ENCODE results near the gene RNF13.

DNA sequence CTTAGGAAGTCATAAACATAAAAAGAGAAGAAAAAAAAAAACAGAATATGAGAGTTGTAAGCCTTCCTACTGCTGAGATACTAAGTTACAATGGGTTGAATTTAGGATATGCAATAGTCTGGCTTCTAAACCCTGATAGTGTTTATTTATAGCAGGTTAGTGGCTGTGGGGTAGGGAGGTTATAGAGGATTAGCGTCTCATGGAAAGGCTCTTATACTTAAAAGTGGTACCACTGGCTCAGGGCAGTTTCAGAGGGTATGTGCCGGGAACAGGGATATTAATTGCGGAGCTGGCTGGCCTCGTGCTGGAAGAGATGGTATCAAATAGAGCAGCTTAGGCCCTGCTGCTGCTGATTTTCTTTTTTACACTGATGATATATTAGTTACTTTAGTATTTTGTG is 96.9 kb downstream of the RNF13 start:
- TF ChIP-seq, protein P1, sequence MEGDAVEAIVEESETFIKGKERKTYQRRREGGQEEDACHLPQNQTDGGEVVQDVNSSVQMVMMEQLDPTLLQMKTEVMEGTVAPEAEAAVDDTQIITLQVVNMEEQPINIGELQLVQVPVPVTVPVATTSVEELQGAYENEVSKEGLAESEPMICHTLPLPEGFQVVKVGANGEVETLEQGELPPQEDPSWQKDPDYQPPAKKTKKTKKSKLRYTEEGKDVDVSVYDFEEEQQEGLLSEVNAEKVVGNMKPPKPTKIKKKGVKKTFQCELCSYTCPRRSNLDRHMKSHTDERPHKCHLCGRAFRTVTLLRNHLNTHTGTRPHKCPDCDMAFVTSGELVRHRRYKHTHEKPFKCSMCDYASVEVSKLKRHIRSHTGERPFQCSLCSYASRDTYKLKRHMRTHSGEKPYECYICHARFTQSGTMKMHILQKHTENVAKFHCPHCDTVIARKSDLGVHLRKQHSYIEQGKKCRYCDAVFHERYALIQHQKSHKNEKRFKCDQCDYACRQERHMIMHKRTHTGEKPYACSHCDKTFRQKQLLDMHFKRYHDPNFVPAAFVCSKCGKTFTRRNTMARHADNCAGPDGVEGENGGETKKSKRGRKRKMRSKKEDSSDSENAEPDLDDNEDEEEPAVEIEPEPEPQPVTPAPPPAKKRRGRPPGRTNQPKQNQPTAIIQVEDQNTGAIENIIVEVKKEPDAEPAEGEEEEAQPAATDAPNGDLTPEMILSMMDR (IDR thresholded peaks at IDR 0.05): no peak
- no peak for TF ChIP-seq EZH2 (IDR thresholded peaks at IDR 0.05; ENCODE audit: borderline replicate concordance, insufficient read depth, low read depth, low read length, poor library complexity, severe bottlenecking)
